Stimulated activated effector memory CD8-positive, alpha-beta T cell treated with anti-CD3 and anti-CD28 coated beads, Interleukin-12 subunit alpha, Interleukin-12 subunit beta, amount 100 ng/mL, for 72 hours (primary cell): ENCODE data around the gene PACSIN3.
"Not testable (repeated sequence)": the region's sequence is repeated elsewhere in the genome, so short reads cannot be mapped to it uniquely, and the experiment has no call there.

Source experiments
- ATAC-seq: fragments of 150-1000 bp; cut with Tn5 transposase; 2 replicates; pipeline ENCODE4 v1.10.0; 2021
- DNase-seq, 2 donors: peaks; one replicate each; pipeline ENCODE4 v3.0.0; 2021 to 2022; ENCODE audit warnings: low spot score in 2 of 2
- H3K27ac Mint-ChIP-seq: one replicate; pipeline ENCODE4 v1.8.0; 2022; ENCODE audit warnings: mild to moderate bottlenecking, mixed read lengths
- H3K36me3 Mint-ChIP-seq: one replicate; pipeline ENCODE4 v1.8.0; 2022; ENCODE audit warnings: mild to moderate bottlenecking, mixed read lengths
- H3K4me1 Mint-ChIP-seq: one replicate; pipeline ENCODE4 v1.8.0; 2022; ENCODE audit warnings: mixed read lengths
- H3K4me3 Mint-ChIP-seq: one replicate; pipeline ENCODE4 v1.8.0; 2022; ENCODE audit warnings: mild to moderate bottlenecking, mixed read lengths
- H3K9me3 Mint-ChIP-seq: one replicate; pipeline ENCODE4 v1.8.0; 2022; ENCODE audit warnings: mixed read lengths

PACSIN3 gene

GRCh38 chr11:47208008-47208552, 21.8 kb upstream of the PACSIN3 start:
- not testable (repeated sequence) for H3K9me3 Mint-ChIP-seq, H3K36me3 Mint-ChIP-seq, ATAC-seq, H3K4me1 Mint-ChIP-seq, H3K27ac Mint-ChIP-seq, H3K4me3 Mint-ChIP-seq, DNase-seq

GRCh38 chr11:47207459-47207858, 21.2 kb upstream of the PACSIN3 start:
- ATAC-seq (peak; percentile 31), DNase-seq (no peak)
- H3K4me3 Mint-ChIP-seq, result no peak overlapping the region
- no peaks in the 10 kb centered on the region for H3K9me3 Mint-ChIP-seq
- no peaks in the 10 kb centered on the region for H3K36me3 Mint-ChIP-seq
- H3K4me1 Mint-ChIP-seq, result no peaks in the 10 kb centered on the region
- H3K27ac Mint-ChIP-seq, result no peak overlapping the region

GRCh38 chr11:47206577-47206976, 20.3 kb upstream of the PACSIN3 start:
- not testable (repeated sequence) for H3K27ac Mint-ChIP-seq, ATAC-seq, H3K4me3 Mint-ChIP-seq, DNase-seq, H3K4me1 Mint-ChIP-seq, H3K9me3 Mint-ChIP-seq, H3K36me3 Mint-ChIP-seq

- DNase-seq, result no peak
- ATAC-seq, result no peak
- Mint-ChIP-seq H3K4me3 (no peak overlapping the region), H3K9me3 (no peaks in the 10 kb centered on the region), H3K27ac (no peak overlapping the region), H3K36me3 (no peaks in the 10 kb centered on the region), H3K4me1 (no peaks in the 10 kb centered on the region)
Observed at GRCh38 chr11:47204637-47204989, 18.4 kb upstream of the PACSIN3 start.

- Mint-ChIP-seq H3K27ac (no peak overlapping the region), H3K9me3 (no peaks in the 10 kb centered on the region), H3K4me1 (no peaks in the 10 kb centered on the region), H3K4me3 (no peak overlapping the region), H3K36me3 (no peaks in the 10 kb centered on the region)
- DNase-seq (no peak), ATAC-seq (no peak)
Observed at GRCh38 chr11:47202576-47202975, 16.3 kb upstream of the PACSIN3 start.

GRCh38 chr11:47201015-47201414, 14.8 kb upstream of the PACSIN3 start:
- ATAC-seq, result no peak
- no peak overlapping the region for H3K4me3 Mint-ChIP-seq
- no peaks in the 10 kb centered on the region for H3K36me3 Mint-ChIP-seq
- no peak overlapping the region for H3K27ac Mint-ChIP-seq
- no peak for DNase-seq
- H3K4me1 Mint-ChIP-seq, result no peaks in the 10 kb centered on the region
- H3K9me3 Mint-ChIP-seq, result no peaks in the 10 kb centered on the region

GRCh38 chr11:47198161-47198560, 11.9 kb upstream of the PACSIN3 start:
- not testable (repeated sequence) for H3K9me3 Mint-ChIP-seq, H3K36me3 Mint-ChIP-seq, H3K4me1 Mint-ChIP-seq, ATAC-seq, H3K27ac Mint-ChIP-seq, DNase-seq, H3K4me3 Mint-ChIP-seq

- no peaks in the 10 kb centered on the region for H3K36me3 Mint-ChIP-seq
- no peak for DNase-seq
- H3K4me3 Mint-ChIP-seq, result no peak overlapping the region
Observed at GRCh38 chr11:47192111-47192510, 5.9 kb upstream of the PACSIN3 start.

GRCh38 chr11:47191137-47191536, 4.9 kb upstream of the PACSIN3 start:
- H3K4me3 Mint-ChIP-seq, DNase-seq, H3K27ac Mint-ChIP-seq, H3K36me3 Mint-ChIP-seq, H3K9me3 Mint-ChIP-seq, ATAC-seq, H3K4me1 Mint-ChIP-seq: not testable (repeated sequence)

More at GRCh38 chr11:47192111-47192510, 5.9 kb upstream of the PACSIN3 start:
- no peaks in the 10 kb centered on the region for H3K4me1 Mint-ChIP-seq
- H3K9me3 Mint-ChIP-seq, result no peaks in the 10 kb centered on the region
- no peak for ATAC-seq
- H3K27ac Mint-ChIP-seq, result no peak overlapping the region

GRCh38 chr11:47189100-47189834, 3.0 kb upstream of the PACSIN3 start:
- no peak for ATAC-seq
- H3K36me3 Mint-ChIP-seq, result no peaks in the 10 kb centered on the region
- H3K9me3 Mint-ChIP-seq, result no peaks in the 10 kb centered on the region
- H3K4me1 Mint-ChIP-seq, result no peaks in the 10 kb centered on the region
- H3K27ac Mint-ChIP-seq, result no peak overlapping the region
- no peak overlapping the region for H3K4me3 Mint-ChIP-seq
- DNase-seq, result no peak

GRCh38 chr11:47188259-47188658, 2.0 kb upstream of the PACSIN3 start:
- Mint-ChIP-seq H3K9me3 (no peaks in the 10 kb centered on the region), H3K36me3 (no peaks in the 10 kb centered on the region), H3K4me1 (no peaks in the 10 kb centered on the region), H3K27ac (no peak overlapping the region), H3K4me3 (no peak overlapping the region)
- no peak for DNase-seq
- no peak for ATAC-seq

- peak overlapping the region; percentile 72 for H3K4me3 Mint-ChIP-seq
- H3K9me3 Mint-ChIP-seq, result no peaks in the 10 kb centered on the region
- H3K27ac Mint-ChIP-seq, result no peak overlapping the region
- ATAC-seq, result no peak
- no peak for DNase-seq
- H3K4me1 Mint-ChIP-seq, result no peaks in the 10 kb centered on the region
- no peaks in the 10 kb centered on the region for H3K36me3 Mint-ChIP-seq
Observed at GRCh38 chr11:47187723-47188122, 1.5 kb upstream of the PACSIN3 start.

GRCh38 chr11:47186700-47187695, 764 bp upstream of the PACSIN3 start:
- no peaks in the 10 kb centered on the region for H3K36me3 Mint-ChIP-seq
- peak overlapping the region; percentile 72 for H3K4me3 Mint-ChIP-seq
- DNase-seq (no peak), ATAC-seq (peak; percentile 62)
- H3K4me1 Mint-ChIP-seq, result no peaks in the 10 kb centered on the region
- H3K27ac Mint-ChIP-seq, result no peak overlapping the region
- H3K9me3 Mint-ChIP-seq, result no peaks in the 10 kb centered on the region

GRCh38 chr11:47185305-47186075, 744 bp downstream of the PACSIN3 start:
- peak; percentile 20 for ATAC-seq
- H3K4me3 Mint-ChIP-seq, result peak overlapping the region; percentile 72

GRCh38 chr11:47184711-47185304, 1.4 kb downstream of the PACSIN3 start:
- Mint-ChIP-seq H3K27ac (no peak overlapping the region), H3K9me3 (no peaks in the 10 kb centered on the region)
- no peak for ATAC-seq

More at GRCh38 chr11:47185305-47186075, 744 bp downstream of the PACSIN3 start:
- no peak overlapping the region for H3K27ac Mint-ChIP-seq
- no peak for DNase-seq
- no peaks in the 10 kb centered on the region for H3K36me3 Mint-ChIP-seq
- no peaks in the 10 kb centered on the region for H3K9me3 Mint-ChIP-seq
- no peaks in the 10 kb centered on the region for H3K4me1 Mint-ChIP-seq

More at GRCh38 chr11:47184711-47185304, 1.4 kb downstream of the PACSIN3 start:
- H3K4me3 Mint-ChIP-seq, result peak overlapping the region; percentile 72
- peaks cover under 1% of the 10 kb centered on the region for H3K4me1 Mint-ChIP-seq
- no peaks in the 10 kb centered on the region for H3K36me3 Mint-ChIP-seq
- no peak for DNase-seq
